NB4 (cell line): Measurements from ENCODE around the gene KCNG3.

Source experiments
- CTCF ChIP-seq: IDR thresholded peaks from one replicate; pipeline ENCODE4 v1.5.1; 2012; ENCODE audit warnings: low read depth, low read length
- MYC ChIP-seq: IDR thresholded peaks from 2 replicates; pipeline ENCODE4 v1.6.1; 2011; ENCODE audit warnings: low read depth, low read length
- POLR2A ChIP-seq: IDR thresholded peaks from 2 replicates; pipeline ENCODE4 v1.6.1; 2011; ENCODE audit warnings: mild to moderate bottlenecking; ENCODE audit not compliant: insufficient read length; ENCODE audit errors: extremely low read depth
- TF ChIP-seq, protein P1 (sequence below): IDR thresholded peaks from 2 replicates; pipeline ENCODE4 v1.6.1; 2011; ENCODE audit warnings: low read depth, low read length

DNA sequence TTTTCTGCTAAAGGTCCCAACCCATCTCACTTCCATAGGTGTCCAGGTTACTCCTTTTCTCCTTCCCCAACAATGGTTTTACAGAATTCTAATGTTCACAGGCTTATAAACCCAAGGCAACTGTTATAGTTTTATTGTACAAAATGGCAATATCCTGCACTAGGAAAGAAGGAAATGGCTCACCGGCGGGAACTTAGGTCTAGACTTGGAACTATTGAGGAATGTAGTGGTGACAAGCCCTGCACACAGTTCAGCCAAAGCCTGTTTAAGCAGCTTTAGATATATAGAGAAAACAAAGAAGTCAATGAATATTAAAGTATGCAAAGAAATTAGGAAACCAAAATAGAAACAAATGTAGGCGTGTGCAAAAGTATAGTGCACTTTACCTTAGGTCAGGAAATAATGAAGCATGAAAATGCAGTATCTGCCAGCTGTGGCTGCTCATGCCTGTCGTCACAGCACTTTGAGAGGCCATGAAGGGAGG is 22.7 kb upstream of the KCNG3 start:
- TF ChIP-seq CTCF, result no peak
- TF ChIP-seq POLR2A, result no peak
- TF ChIP-seq, protein P1, sequence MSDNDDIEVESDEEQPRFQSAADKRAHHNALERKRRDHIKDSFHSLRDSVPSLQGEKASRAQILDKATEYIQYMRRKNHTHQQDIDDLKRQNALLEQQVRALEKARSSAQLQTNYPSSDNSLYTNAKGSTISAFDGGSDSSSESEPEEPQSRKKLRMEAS, result no peak
- no peak for TF ChIP-seq MYC
